Cerebellar nuclear complex (tissue), 1 donor: ENCODE data around the gene EGFL7.

Source experiments
- DNase-seq, 2 experiments: peaks; one replicate each; lab custom pipeline; 2025; lab: John Stamatoyannopoulos, UW

The EGFL7 gene

DNA sequence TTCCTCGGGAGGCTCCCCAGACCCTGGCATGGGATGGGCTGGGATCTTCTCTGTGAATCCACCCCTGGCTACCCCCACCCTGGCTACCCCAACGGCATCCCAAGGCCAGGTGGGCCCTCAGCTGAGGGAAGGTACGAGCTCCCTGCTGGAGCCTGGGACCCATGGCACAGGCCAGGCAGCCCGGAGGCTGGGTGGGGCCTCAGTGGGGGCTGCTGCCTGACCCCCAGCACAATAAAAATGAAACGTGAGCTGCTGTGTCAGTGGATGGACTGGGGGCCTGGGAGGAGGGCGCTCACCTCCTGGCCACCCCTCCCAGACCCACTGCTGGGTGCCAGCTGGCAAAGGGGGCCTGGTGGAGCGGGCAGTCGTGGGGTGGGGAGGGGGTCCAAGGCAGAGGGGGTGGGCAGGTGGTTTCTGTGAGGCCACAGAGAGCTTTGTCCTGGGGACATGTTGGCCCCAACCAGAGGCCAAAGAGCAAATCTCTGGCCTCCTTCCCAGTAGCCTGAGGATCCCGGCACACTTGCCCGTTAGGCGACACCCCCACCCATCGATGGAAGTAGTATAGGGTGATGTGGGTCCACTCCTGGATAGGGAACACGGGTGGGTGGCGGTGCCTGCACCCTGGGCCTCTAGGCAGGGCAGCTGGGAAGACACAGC lies 9.8 kb downstream of the EGFL7 start:
- DNase-seq: no peak

DNA sequence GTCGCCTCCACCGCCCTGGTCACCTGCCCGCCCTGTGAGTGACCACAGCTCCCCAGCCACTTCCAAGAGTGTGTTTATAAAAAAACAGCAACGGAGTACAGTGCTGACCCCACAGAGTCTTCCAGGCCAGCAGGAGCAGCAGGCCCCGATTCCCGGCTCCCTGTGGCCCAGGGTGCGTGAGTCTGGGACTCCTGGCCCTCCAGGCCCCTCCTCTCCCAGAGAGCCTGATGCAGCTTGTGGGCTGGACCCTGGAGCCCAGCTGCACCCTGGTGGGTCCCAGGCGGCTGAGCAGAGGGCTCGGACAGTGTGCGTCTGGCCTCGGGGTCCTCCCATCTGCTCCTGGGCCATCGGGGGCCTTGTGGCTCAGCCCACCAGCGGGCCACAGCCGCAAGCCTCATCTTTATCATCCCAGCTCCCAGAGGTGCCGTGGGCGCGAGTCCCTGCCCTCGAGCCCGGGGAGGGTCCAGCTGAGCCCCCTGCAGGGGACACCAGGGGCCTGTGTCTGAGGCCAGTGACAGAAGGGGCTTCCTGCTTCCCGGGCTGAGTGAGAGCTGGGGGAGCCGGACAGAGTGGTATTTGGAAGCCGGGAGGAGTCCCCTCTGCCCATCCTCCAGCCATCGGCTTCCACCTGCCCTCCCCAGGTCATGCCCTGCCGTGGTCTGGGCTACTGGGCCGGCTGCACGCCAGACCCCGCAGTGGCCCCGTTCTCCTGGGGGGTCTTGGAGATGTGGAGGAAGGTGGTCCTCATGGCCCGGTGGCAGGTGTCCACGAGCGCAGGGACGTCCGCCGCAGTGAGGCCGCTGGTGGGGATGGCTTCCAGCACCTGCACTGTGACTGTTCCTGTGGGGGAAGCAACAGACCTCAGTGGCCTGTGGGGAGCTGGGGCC lies 10.6 kb downstream of the EGFL7 start:
- DNase-seq: no peak

DNA sequence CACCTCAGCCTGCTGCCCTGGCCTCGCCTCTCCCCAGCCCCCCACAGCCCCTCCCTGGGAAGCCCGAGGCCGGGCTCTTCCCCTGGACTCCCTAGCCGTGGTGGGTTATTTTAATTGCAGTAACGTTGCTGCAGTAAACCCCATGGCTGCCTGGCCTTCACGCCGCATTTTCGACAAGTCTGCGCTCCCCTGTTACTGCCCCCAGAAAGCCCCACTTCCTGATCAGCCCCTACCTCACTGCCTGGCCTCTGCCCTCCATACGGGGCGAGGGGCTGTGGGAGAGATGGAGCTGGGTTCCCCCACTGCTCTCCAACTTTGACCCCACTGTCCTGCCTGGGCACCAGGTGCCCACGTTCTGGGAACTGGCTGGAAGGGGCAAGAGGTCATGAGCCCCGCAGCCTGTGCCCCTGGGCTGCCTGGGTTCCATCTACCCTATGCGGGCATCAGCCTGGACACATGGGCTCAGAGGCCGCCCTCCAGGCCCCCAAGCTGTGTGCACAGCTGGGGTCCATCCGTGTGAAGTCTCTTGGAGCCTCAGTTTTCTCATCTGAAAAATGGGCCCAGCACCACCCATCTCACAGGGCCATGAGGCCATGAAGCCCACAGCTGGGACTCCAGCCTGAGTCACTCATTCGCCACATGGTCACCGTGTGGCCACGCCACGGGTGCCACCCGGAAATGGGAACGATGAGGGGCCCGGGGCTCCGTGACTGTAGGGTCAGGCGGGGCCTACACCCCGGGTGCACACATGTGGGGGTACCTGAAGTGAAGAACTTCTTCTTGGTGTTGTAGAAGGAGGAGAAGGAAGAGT lies 11.5 kb downstream of the EGFL7 start:
- no peak for DNase-seq

DNA sequence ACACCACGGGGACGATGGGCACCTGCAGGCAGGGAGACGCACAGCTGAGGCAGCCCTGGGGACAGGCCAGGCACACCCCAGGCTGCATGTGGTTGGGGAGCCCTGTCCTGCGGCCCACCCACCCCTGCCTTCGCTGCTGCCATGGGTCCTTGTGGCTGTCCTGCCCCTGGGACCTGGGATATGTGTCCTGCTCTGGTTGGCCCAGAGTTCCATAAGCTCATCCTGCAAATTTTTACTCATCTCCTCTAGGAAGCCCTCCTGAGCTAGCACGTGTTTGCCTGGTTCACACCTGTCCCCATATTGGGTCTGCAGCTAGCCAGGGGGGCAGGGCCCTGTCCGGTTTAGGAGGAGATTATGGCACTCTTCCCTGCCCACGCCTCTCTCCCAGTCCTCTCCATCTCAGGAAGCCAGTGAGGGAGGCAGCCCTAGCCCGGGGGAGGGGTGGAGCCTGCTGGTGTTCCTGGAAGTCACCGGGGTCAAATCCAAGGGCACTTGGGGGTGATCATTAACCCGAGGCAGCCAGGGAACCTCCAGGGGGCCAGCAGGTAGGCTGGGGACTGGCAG lies 12.2 kb downstream of the EGFL7 start:
- DNase-seq: no peak

DNA sequence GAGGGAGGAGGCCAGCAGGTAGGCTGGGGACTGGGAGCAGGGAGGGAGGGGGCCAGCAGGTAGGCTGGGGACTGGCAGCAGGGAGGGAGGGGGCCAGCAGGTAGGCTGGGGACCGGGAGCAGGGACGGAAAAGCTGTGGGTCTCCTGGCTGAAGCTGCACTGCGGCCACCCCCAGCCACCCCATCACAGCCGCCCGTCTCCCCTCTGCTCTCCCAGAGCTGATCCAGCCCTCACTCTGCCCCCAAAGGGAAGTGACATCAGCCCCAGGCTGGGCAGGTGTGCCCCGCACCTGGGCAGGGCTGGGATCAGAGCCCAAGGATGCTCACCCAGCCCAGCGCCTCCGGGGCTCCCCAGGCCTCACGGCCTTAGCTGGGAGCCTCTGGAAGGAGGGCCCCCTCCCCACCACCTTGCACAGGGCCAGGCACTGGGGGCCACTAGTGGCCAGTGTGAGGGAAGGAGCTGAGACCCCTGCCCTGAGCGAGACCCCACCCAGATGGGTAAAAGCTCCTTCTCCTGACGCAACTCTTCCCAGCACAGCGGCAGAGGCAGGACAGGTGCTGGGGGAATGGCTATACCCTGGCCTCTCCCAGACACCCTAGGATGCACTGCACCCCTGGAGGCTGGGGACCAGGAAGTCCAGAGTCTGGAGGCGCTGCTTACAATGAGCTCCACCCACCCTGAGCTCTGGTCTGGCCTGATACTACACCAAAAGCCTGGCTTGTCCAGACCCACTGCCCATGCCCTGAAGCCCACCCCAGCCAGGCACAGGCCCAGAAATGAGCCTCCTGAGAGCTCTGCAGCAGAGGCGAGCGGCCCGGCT lies 13.0 kb downstream of the EGFL7 start:
- DNase-seq: no peak

DNA sequence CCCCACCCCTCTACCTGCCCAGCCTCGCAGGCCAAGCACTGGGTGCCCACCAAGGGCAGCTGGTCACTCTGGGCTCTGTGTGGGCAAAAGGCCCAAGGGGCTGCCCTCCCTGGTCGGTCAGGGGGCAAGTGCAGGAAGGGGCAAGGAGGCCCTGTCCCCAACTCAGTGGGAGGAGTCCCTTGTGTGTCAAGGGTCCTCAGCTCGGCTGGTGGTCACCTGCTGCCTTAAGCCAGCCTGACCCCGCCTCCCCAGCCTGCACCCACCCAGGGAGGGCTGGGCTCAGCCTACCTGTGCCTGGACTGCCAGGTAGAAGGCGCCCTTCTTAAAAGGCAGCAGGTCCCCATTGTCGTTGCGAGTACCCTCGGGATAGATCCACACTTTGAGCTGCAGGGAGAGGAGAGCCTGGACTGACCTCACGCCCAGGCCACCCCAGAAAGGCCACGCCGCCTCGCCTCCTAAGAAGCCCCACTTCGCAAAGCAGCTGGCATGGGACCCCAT lies 13.6 kb downstream of the EGFL7 start:
- no peak for DNase-seq

DNA sequence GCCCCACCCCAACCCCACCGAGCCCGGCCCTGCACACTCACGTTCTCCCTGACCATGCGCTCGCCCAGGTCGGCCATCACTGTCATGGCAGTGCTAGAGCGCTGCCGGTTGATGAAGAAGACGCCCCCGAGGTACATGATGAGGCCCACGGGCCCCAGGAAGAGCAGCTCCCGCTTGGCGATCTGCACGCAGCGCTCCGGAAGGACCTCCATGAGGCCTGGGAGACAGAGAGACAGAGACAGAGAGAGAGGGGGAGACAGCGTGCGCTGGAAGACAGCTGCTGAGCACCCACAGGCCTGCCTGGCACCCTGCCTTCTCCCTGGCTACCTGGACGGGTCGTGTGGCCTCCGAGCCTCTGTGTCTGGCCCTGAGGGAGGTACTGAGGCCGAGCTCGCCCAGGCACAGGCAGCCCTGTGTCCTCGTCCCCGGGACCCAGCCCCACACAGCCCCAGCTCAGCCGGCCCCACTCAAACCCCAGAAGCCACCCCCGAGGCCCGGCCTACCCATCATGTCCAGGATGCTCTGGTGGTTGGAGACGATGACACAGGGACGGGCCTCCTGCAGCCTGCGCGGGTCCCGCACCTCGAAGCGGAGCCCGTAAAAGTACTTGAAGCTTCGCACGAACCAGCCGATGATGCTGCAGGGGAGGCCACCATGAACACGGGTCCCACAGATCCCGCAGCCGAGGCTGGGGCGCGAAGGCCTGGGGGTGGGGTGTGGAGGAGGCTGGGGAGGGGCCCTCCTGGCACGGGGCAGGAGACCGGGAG lies 14.4 kb downstream of the EGFL7 start:
- DNase-seq: no peak

DNA sequence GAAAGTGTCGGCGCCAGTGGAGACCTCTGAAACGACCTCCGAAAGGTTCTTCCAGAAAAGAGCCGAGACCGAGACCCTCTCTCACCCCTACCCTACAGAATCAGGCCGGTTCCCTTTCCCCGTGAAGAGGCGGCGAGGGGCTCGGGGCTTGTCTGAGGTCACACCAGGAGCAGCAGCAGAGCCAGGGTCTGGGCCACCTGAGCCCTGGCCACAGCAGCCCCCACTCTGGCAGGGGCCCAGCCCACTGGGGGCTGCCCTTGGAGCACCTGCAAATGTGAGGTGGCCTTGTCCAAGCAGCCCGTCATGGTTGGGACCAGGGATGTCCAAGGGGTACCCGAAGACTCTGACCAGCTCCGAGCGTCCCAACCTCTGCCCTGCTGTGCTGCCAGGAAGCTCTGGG lies 15.3 kb downstream of the EGFL7 start:
- no peak for DNase-seq

DNA sequence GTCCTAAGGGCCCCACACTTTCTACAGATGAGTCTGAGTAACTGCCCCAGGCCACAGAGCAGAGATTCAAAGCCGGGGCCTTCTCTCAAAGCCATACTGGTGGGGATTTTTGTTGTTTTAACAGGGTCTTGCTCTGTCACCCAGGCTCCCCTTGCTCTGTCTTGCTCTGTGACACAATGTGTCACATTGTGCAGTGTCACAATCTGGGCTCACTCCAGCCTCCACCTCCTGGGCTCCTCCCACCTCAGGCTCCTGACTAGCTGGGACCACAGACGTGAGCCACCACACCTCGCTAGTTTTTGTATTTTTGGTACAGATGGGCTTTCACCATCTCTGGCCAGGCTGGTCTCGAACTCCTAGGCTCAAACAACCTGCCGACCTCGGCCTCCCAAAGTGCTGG lies 15.9 kb downstream of the EGFL7 start:
- no peak for DNase-seq

DNA sequence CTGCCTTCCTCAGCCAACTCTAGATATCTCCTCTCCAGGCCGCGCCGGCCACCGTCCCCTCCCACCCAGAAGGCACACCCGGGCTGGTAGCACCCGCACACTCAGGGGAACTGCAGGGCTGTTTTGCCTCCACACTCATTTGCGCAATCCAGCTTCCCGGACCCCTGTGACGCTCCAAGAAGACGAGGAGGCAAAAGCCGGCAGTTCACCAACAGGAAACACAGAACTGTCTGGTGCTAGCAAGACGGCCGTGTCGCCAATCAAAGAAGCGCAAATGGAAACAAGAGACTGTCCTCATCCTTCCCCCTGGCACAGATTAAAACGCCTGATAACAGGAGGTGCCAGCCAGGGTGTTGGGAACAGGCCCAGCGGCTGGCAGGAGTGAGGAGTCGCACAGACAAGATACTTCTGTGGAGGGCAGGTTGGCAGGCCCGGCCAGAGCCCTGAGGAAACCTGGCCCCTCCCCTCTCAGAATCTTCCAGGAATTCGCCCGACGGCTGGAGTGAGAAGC lies 16.8 kb downstream of the EGFL7 start:
- DNase-seq: peak in 1 of 2 experiments; percentile 12

DNA sequence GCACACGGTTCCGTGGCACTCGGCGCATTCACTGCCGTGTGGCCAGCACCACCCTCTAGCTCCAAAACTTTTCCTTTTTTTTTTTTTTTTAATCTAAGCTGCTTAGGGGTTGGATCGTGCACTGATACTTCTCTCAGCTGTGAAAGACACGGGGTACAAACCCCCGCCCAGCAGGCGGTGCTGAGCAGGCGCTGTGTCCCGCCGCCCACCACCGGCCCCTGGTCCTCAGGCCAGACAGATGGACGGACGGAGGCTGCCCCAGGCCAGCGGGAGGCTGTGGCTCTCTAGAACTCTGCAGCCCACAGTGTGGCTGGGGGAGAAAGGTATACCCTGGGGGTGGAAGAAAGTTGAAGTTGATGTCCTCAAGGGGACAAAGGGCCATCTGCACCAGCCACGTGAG lies 18.3 kb downstream of the EGFL7 start:
- no peak for DNase-seq

DNA sequence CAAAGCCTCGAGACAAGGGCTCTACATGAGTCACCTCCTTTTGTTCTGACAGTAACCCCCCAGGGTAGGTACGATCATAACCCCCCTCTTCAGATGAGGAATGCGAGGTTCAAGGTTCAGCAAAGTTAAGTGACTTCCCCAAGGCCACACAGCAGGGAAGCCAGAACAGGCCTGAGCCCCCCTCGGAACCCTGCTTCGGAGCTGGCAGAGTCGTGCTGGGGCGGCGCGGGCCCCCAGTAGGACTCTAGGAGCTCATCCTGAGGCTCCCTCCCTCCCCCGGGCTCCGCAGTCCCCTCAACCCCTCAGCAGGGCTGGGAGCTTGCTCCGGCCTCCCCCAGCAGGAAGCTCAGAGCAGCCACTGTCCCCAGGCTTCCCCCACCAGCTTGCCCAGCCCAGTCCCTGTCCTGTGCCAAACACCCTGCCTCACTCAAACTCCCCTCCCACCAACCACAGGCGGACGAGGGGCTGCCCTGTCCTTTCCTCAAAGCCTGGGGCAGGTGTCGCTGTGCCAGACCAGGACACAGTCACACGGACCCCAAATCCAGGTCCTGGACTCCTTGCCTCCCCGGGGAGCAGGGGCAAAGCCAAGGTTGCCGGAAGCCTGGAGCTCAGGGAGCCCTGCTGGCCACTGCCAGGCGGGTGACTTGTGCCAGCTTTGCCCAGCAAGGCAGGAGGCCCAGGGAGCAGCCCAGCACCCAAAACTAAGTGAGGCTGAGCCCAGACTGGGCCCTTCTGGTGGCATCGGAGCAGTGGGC lies 19.4 kb downstream of the EGFL7 start:
- DNase-seq: no peak

DNA sequence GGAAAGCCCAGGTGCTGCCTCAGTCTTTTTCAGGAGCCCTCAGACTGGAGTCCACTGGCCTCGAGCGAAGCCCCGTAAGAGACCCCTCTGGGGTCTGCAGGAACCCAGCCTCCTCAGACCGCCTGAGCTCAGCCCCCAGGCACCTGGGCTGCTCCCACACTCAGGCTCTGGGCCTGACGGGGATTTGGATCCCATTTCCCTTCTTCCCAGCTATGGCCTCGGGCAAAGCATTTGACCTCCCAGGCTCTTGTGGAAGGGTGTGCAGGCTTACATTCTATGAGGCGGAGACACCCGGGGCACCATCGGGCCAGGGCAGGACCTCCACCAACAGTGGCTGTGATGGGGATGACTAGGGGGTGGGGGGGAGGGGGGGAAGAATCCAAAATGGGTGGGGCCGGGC lies 20.0 kb downstream of the EGFL7 start:
- DNase-seq: no peak

DNA sequence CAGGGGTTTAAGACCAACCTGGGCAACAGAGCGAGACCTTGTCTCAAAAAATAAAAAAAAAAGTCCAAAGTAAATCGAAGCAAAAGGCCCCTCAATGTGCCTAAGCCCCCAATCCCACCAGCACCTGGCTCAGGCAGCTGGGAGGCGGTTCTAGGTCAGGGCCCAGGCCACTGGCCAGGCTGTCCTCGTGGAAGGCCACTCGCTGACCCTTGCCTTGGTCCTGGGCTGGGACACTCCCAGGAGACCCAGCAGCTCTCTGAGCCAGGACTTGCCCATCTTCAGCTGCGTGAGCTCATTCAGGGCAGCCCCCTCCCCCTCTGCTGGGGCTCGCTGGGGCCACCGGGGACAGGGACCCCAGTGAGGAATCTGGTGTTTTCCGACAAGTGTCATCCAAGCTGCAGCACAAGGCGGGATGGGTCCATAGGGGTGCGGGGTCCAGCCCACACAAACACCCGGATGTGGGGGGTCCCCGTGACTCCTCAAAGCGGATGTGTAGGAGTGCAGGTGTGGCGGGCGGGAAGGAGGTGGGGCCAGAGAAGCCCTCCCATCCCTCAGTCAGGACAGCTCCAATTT lies 20.5 kb downstream of the EGFL7 start:
- no peak for DNase-seq

DNA sequence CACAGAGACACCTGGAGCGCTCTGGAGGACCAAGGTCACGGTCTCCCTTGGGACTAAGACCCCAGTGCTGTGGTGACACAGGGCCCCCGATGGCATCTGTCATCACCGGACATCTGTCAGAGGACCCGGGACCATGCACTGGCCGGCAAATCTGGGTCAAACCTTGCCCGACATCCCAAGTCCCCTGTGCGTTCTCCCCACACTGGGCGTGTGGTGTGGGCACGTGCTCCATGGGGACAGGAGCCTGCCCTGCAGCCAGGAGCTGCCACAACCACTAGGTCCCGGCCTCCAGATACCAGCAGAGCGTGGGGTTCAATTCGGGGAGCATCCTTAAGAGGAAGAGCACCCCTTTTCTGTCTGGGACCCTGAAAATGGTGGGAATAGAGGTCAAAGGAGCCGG lies 21.0 kb downstream of the EGFL7 start:
- DNase-seq: no peak

DNA sequence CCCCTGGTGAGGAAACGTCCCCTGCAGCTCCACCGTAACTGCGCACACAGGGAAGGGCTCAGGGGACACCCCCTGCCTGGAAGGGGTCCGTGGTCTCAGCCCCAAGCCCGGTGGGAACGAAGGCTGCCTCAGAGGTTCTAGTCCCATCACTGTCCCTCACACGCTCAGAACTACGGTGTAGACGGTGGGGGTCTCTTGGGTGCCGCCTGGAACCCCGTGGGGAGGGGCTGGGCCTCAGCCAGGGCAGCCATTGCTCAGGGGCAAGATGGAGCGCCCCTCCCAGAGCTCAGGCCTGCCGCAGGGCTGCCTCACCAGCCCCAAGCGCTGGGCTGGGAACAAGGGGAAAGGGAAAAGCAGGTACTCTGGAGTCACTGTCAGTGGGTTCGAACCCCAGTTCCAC lies 21.6 kb downstream of the EGFL7 start:
- no peak for DNase-seq

DNA sequence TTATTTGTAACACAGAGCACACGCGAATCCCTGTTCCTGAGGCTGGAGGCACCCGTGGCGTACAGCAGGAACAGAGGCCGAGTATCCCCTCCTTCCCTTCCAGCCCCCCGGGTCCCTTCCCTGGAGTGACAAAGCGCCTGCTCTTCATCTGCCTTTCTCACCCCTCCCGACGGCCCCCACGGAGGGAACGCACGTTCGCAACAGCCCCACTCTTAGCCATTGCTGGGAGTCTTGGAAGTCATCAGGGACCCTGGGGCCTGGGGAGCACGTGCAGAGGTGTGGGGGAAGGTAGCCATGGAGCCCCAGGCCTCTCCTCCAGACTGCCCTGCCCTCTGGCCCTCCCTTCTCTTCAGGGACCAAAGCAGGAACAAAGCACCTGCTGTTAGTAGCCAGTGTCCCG lies 22.1 kb downstream of the EGFL7 start:
- DNase-seq: no peak

DNA sequence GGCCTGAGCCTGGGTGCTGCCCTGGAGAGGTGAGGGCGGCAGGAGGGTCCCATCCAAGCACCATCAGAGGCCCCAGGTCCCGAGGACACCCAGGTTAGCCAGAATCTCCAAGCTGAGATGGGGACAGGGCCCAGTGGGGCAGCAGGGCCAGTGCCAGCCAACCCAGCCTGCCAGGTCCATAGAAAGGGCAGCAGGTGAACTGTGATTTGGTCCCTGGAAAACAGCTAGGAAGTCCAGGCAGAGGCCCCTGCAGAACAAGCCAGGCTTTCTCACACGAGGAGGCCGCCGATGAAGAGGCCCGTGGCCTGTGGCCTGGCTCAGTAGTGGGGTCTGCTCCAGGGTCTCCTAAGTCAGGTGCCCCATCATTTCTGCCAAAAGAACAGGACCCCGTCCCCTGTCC lies 22.5 kb downstream of the EGFL7 start:
- DNase-seq: no peak
